Stimulated activated CD4-positive, alpha-beta T cell treated with anti-CD3 and anti-CD28 coated beads, Interleukin-4, amount 100 ng/mL, for 48 hours (primary cell): ENCODE measurements around the gene CARD8.

ENCODE experiments used
- DNase-seq, 2 donors: peaks; one replicate each; pipeline ENCODE4 v3.0.0-alpha.2; 2020; ENCODE audit warnings: low read depth in 2 of 2

Gene CARD8

DNA sequence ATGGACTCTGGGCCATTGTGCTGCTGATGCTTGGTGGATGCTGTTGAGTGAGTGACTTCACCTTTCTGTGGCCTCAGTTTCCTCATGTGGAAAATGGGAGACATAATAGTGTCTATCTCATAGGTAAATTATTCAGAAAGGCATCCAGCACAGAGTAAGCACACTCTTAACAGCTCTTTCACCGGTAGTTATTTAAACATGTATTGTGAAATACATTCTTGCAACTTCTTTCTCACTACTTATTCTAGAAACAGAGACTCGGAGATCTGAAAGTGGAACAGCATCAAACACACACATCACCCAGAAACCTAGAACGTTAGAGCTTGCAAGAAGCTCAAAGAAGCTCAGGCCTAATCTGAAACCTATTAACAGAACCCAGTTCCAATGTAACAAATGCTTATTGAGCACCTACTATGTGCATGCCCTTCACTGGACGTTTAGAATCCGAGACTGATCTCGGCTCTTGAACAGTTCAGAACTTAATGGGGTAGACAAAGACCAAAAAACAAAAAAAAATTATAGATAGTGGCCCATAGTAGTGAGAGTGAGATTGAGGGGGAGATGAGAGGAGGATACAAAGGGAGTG is 81.2 kb downstream of the CARD8 start:
- DNase-seq: no peak

DNA sequence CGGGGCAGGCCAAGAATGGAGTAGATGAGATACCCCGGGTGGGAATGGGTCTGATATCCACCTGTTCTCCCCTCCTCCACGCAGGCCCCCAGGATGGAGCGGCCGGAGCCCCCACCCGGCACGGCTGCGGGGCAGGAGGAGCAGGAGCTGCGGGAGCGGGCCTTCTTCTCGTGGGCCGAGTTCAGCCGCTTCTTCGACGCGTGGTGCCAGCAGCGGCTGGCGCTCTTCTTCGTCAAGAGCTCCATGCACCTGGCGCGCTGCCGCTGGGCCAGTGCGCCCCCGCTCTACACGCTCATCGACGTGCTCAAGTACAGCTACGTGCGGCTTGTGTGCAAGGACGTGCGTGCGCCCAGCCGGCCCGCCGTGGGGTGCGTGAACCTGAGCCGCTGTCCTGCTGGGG is 84.0 kb downstream of the CARD8 start:
- DNase-seq: no peak

DNA sequence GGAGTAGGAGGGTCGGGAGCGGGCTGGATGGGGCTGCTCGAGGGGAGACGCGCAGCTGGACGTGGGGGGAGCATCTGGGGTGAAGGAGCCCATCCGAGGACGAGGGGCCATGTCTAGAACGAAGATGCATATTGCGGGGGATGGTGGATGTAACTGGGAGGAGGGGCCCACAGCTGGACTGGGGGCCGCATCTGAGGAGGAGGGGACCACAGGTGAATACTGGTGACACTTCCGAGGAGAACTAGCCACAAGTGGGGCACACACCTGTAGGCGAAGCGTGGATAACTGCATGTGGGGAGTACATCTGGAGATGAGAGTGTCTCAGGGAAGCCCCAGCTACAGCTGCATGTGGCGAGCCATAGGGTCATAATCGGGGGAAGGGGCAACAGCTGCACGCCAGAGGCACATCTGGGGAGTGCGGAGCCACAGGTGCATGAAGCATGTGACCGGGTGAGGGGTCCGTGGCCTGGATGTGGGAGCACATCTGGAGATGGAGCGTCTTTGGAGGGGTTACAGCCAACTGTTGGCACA is 84.8 kb downstream of the CARD8 start:
- DNase-seq: no peak

DNA sequence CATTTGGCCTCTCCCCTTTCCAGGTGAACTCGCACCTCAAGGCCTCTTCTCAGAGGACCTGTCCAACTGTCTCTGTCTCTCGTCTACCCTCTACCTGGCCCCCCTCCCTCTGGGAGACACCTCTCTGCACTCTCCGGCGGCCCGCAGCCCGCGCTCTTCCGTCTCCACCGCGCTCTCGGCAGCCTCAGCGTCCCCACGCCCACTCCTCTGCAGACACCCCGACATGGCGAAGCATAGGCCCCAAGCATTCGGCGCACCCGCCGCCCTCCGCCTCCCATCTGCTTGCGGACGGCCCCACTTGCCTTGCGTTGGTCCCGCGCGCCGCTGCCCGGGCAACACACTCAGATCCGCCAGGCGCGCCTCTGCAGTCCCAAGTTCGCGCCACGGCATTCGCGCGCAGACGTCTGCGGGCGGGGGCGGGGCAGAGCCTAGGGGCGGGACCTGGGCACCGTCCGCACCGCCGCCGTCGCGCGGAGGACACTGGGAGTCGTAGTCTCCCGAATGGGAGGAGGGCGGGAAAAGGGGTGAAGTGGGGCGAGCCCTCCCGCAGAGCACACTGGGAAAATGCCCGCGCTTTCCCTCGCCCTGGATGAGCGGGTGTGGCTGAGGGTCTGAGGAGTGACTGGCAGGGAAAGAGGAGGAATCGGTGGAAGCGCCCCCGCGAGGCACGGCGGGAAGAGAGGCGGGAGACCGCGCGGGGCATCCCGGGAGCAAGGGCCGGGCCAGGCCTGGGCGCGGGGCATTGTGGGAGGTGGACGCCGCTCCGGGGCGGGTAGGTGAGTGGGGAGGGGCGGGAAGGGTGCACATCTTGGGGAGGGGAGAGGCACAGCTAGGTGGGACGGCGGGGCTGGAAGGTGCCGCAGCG is 85.5 kb downstream of the CARD8 start, which contains the start of the genes LIG1 and ZSWIM9:
Gene LIG1, minus strand, starts transcription at position 406 of the 865 bp plus-strand sequence. CDS start 4,778 bp downstream, outside the sequence.
Gene ZSWIM9, plus strand, starts transcription at position 742 of the 865 bp plus-strand sequence. CDS start 1,123 bp downstream, outside the sequence.
- DNase-seq: peak; percentile 87 to 90

DNA sequence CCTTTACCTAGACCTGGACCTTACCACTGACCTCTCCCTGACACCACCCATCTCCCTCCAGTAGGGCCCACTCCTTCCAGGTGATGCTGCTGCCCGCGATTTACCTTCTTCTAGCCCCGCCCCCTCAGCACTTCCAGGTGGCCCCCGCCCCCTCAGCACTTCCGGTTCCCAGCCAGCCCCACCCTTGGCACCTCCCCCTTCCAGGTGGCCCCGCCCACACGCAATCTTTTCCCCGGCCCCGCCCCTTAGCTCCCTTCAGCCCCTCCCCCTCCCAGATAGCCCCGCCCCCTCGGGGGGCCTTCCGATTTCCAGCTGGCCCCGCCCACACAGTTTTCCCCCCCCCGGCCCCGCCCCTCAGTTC is 86.2 kb downstream of the CARD8 start:
- DNase-seq: peak; percentile 87 to 98

- no peak for DNase-seq
These were observed 87.0 kb downstream of the CARD8 start for GRCh38 chr19:48168689-48169088.

- no peak for DNase-seq
These were observed 97.4 kb downstream of the CARD8 start for GRCh38 chr19:48158210-48158790.
